Stimulated activated CD8-positive, alpha-beta memory T cell treated with anti-CD3 and anti-CD28 coated beads, Interleukin-4, amount 100 ng/mL, for 24 hours (primary cell): Measurements from ENCODE around the gene MRPL37.

ENCODE experiments used
- DNase-seq: peaks from one replicate; pipeline ENCODE4 v3.0.0-alpha.2; 2020; ENCODE audit warnings: low read depth

Gene MRPL37

GRCh38 chr1:54240741-54241335, 40.9 kb downstream of the MRPL37 start:
- no peak for DNase-seq

GRCh38 chr1:54241364-54241763, 41.4 kb downstream of the MRPL37 start:
- no peak for DNase-seq

- DNase-seq, result no peak
These were observed 43.1 kb downstream of the MRPL37 start for GRCh38 chr1:54243022-54243421.

- no peak for DNase-seq
These were observed 44.7 kb downstream of the MRPL37 start for GRCh38 chr1:54244655-54245054.

GRCh38 chr1:54245501-54245900, 45.5 kb downstream of the MRPL37 start:
- DNase-seq, result no peak

GRCh38 chr1:54246116-54246721, 46.3 kb downstream of the MRPL37 start:
- no peak for DNase-seq

GRCh38 chr1:54247863-54248515, 48.0 kb downstream of the MRPL37 start:
- no peak for DNase-seq

GRCh38 chr1:54248966-54249365, 49.0 kb downstream of the MRPL37 start:
- DNase-seq, result no peak

- no peak for DNase-seq
These were observed 50.0 kb downstream of the MRPL37 start for GRCh38 chr1:54249819-54250435.

- DNase-seq, result no peak
These were observed 50.7 kb downstream of the MRPL37 start for GRCh38 chr1:54250670-54251069.

- no peak for DNase-seq
These were observed 52.5 kb downstream of the MRPL37 start for GRCh38 chr1:54252371-54252936.

- no peak for DNase-seq
These were observed 53.5 kb downstream of the MRPL37 start for GRCh38 chr1:54253480-54253879.

GRCh38 chr1:54254055-54254454, 54.1 kb downstream of the MRPL37 start:
- no peak for DNase-seq

GRCh38 chr1:54255026-54255702, 55.2 kb downstream of the MRPL37 start:
- DNase-seq, result no peak

GRCh38 chr1:54256522-54257345, 56.8 kb downstream of the MRPL37 start:
- DNase-seq, result no peak

- DNase-seq, result no peak
These were observed 57.3 kb downstream of the MRPL37 start for GRCh38 chr1:54257346-54257620.

- DNase-seq, result no peak
These were observed 57.9 kb downstream of the MRPL37 start for GRCh38 chr1:54257876-54258275.

GRCh38 chr1:54259546-54260140, 59.7 kb downstream of the MRPL37 start:
- DNase-seq, result no peak

- DNase-seq, result no peak
These were observed 60.8 kb downstream of the MRPL37 start for GRCh38 chr1:54260810-54261209.

GRCh38 chr1:54262244-54262643, 62.3 kb downstream of the MRPL37 start:
- DNase-seq, result no peak

GRCh38 chr1:54263601-54264226, 63.7 kb downstream of the MRPL37 start:
- no peak for DNase-seq
